Hematopoietic multipotent progenitor cell treated with erythropoietin and hydrocortisone succinate and interleukin-3 and kit ligand, for 4 days (in vitro differentiated cells): ENCODE data around the gene CLIP4.

Experiments
- DNase-seq: peaks from one replicate; pipeline ENCODE4 v3.0.0-alpha.2; 2015

The CLIP4 gene

GRCh38 chr2:29192526-29192925, 77.3 kb downstream of the CLIP4 start:
- peak; percentile 32 for DNase-seq

- no peak for DNase-seq
Observed at GRCh38 chr2:29193111-29193510, 77.9 kb downstream of the CLIP4 start.

- no peak for DNase-seq
Observed at GRCh38 chr2:29193681-29194080, 78.5 kb downstream of the CLIP4 start.

GRCh38 chr2:29195796-29196195, 80.6 kb downstream of the CLIP4 start:
- DNase-seq, result no peak

GRCh38 chr2:29196792-29197788, 81.9 kb downstream of the CLIP4 start:
- peak; percentile 86 for DNase-seq

GRCh38 chr2:29201979-29202378, 86.8 kb downstream of the CLIP4 start:
- no peak for DNase-seq

GRCh38 chr2:29202819-29203495, 87.7 kb downstream of the CLIP4 start:
- peak; percentile 33 for DNase-seq

- DNase-seq, result no peak
Observed at GRCh38 chr2:29206941-29207340, 91.7 kb downstream of the CLIP4 start.

- no peak for DNase-seq
Observed at GRCh38 chr2:29207352-29208148, 92.3 kb downstream of the CLIP4 start.

GRCh38 chr2:29209551-29209950, 94.3 kb downstream of the CLIP4 start:
- DNase-seq, result no peak

GRCh38 chr2:29212009-29212408, 96.8 kb downstream of the CLIP4 start:
- no peak for DNase-seq

GRCh38 chr2:29213888-29214291, 98.7 kb downstream of the CLIP4 start:
- DNase-seq, result no peak

- no peak for DNase-seq
Observed at GRCh38 chr2:29215073-29215472, 99.9 kb downstream of the CLIP4 start.

GRCh38 chr2:29215739-29216608, 100.8 kb downstream of the CLIP4 start:
- no peak for DNase-seq

GRCh38 chr2:29216609-29216909, 101.3 kb downstream of the CLIP4 start:
- DNase-seq, result no peak

GRCh38 chr2:29218071-29218470, 102.9 kb downstream of the CLIP4 start:
- no peak for DNase-seq

GRCh38 chr2:29218550-29219125, 103.4 kb downstream of the CLIP4 start:
- no peak for DNase-seq

GRCh38 chr2:29219374-29219773, 104.2 kb downstream of the CLIP4 start:
- no peak for DNase-seq

- DNase-seq, result no peak
Observed at GRCh38 chr2:29220506-29221270, 105.5 kb downstream of the CLIP4 start.

GRCh38 chr2:29222381-29223179, 107.4 kb downstream of the CLIP4 start:
- no peak for DNase-seq
